Measurements from ENCODE around the gene NME3. TPM values are rescaled to one million over a fixed set of nuclear protein-coding genes. Genes with fewer than 3 reads are reported as not detected.

Gene NME3
- total RNA-seq, 4 donors from 2014 or later, result 69.3 to 150 (median 126) TPM

- Histone ChIP-seq H3K36me3 (peaks cover 0 to 36% (median 0%) of the 10 kb centered on the region in 3 donors), H3K4me1 (peaks cover 3 to 26% (median 8%) of the 10 kb centered on the region in 4 donors), H3K9me3 (no peaks in the 10 kb centered on the region), H3K27ac (no peak overlapping the region), H3K4me3 (no peak overlapping the region), H3K27me3 (no peaks in the 10 kb centered on the region)
- DNase-seq, result no peak
- TF ChIP-seq POLR2A (IDR thresholded peaks at IDR 0.05) (no peak), CTCF (IDR thresholded peaks at IDR 0.05) (no peak)
Observed at GRCh38 chr16:1785846-1786170, 14.5 kb upstream of the NME3 start.

- no peaks in the 10 kb centered on the region for H3K9me3 ChIP-seq
- no peak overlapping the region for H3K27ac ChIP-seq
- peaks cover 3 to 32% (median 8%) of the 10 kb centered on the region in 4 donors for H3K4me1 ChIP-seq
- H3K27me3 ChIP-seq, result no peaks in the 10 kb centered on the region
- H3K36me3 ChIP-seq, result peaks cover 0 to 36% (median 0%) of the 10 kb centered on the region in 3 donors
- H3K4me3 ChIP-seq, result no peak overlapping the region
- DNase-seq, result no peak
- TF ChIP-seq CTCF (IDR thresholded peaks at IDR 0.05) (no peak), POLR2A (IDR thresholded peaks at IDR 0.05) (no peak)
Observed at GRCh38 chr16:1784977-1785845, 13.9 kb upstream of the NME3 start.

DNA sequence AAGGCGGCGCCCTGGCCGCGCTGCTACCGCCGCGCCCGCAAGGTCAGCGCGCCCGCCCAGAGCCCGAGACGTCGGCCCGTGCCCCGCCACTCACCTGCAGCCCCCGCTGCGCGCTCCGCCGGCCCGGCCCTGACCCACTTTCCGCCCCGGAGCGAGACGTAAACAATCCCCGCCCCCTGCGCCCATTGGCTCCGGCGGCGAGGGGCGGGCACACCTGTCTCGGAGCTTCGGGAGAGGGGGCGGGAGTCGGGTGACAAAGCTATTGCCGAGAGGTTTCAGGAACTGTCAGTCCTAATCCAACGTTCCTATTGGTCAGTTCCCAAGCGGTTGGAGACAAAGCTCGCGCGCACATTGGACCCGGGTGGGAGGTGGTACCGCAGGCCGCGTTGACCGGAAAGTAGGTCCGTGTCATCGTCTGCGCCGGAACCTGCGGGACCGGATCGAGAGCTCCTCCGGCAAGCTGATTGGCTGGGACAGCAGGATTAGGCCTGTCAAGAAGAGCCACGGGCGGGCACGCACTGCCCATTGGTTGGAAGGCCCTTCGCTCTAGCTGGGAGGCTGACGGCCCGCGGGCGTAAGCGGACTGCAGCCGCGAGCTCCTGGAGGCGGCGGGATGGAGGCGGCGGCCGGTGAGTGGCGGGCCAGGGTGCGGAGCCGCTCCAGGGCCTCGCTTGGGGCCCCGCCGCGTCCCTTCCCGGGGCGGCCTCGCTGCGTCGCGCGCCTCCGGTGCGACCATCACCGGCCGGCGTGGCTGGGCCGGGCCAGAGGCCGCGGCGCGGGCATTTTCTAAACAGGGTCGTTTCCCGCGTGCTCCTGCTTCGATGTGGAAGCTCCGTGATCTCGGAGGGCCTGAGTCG, 11.3 kb upstream of the NME3 start, which contains the start of the genes NUBP2 and SPSB3:
Gene NUBP2 (plus strand): TSS at position 553 of the 857 bp plus-strand sequence. CDS start 61 bp downstream, at position 614.
Gene SPSB3 (minus strand): TSS at position 164 of the 857 bp plus-strand sequence. CDS start 1,088 bp downstream, outside the sequence.
- no peaks in the 10 kb centered on the region for H3K27me3 ChIP-seq
- TF ChIP-seq CTCF (IDR thresholded peaks at IDR 0.05) (no peak), POLR2A (IDR thresholded peaks at IDR 0.05) (peak in 1 of 2 donors; percentile 63)
- peaks cover 0 to 37% (median 0%) of the 10 kb centered on the region in 3 donors for H3K36me3 ChIP-seq
- H3K27ac ChIP-seq, result peak within 1 kb of the TSS; percentile 88 to 93 (median 92)
- peak within 1 kb of the TSS; percentile 96 to 99 (median 98) for H3K4me3 ChIP-seq
- no peaks in the 10 kb centered on the region for H3K9me3 ChIP-seq
- peaks cover 3 to 41% (median 8%) of the 10 kb centered on the region in 4 donors for H3K4me1 ChIP-seq
- peak; percentile 99 to 100 (median 100) for DNase-seq

DNA sequence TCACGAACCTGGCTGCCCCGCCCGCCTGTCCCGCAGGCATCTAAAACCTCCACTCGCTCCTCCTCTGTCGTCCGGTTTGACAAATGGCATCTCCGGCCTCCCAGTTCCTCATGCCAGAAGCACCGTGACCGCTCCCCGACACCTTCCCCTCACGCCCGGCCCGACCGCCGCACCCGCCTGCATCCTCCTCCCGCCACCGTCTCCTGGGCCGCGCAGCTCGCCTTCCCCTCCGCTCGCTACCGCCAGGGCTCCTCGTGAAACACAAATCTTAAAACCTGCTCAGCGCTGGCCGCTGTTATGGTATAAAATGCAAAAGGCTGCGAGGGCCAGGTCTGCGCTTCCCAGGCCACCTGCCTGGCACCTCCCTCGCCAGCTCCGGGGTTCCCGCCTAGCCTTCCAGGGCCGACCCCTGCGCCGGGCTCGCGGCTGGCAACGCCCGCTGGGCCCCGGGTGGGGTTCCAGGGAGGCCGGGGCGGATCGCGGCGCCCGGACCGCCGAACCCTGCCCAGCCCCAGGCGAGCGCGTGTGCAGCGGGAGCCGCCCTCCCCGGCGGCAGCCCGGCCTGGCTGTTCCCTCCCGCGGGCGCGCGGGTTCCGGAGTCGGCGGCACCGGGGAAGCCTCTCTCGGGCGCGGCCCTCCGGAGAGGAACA, 10.5 kb upstream of the NME3 start:
- peak overlapping the region; percentile 85 to 99 (median 97) for H3K4me3 ChIP-seq
- no peaks in the 10 kb centered on the region for H3K9me3 ChIP-seq
- TF ChIP-seq CTCF (IDR thresholded peaks at IDR 0.05) (peak in 3 of 6 experiments; percentile 9 to 24 (median 10)), POLR2A (IDR thresholded peaks at IDR 0.05) (no peak)
- H3K27ac ChIP-seq, result peak overlapping the region; percentile 87 to 93 (median 90)
- no peaks in the 10 kb centered on the region for H3K27me3 ChIP-seq
- peaks cover 0 to 38% (median 0%) of the 10 kb centered on the region in 3 donors for H3K36me3 ChIP-seq
- DNase-seq, result no peak
- peaks cover 3 to 41% (median 8%) of the 10 kb centered on the region in 4 donors for H3K4me1 ChIP-seq

GRCh38 chr16:1781254-1781653, 9.9 kb upstream of the NME3 start:
- peak overlapping the region in 3 of 4 donors; percentile 87 to 93 (median 92) for H3K27ac ChIP-seq
- peak overlapping the region; percentile 85 to 99 (median 97) for H3K4me3 ChIP-seq
- no peaks in the 10 kb centered on the region for H3K9me3 ChIP-seq
- TF ChIP-seq POLR2A (IDR thresholded peaks at IDR 0.05) (no peak), CTCF (IDR thresholded peaks at IDR 0.05) (no peak)
- no peak for DNase-seq
- peaks cover 0 to 38% (median 0%) of the 10 kb centered on the region in 3 donors for H3K36me3 ChIP-seq
- no peaks in the 10 kb centered on the region for H3K27me3 ChIP-seq
- peaks cover 3 to 41% (median 8%) of the 10 kb centered on the region in 4 donors for H3K4me1 ChIP-seq

All from Peyer's patch (tissue), 4 donors.